Retina (tissue), 1 donor: ENCODE measurements around the gene RWDD4.

Source experiments
- DNase-seq: peaks from one replicate; pipeline ENCODE4 v3.0.0-alpha.2; 2016

RWDD4 gene

DNA sequence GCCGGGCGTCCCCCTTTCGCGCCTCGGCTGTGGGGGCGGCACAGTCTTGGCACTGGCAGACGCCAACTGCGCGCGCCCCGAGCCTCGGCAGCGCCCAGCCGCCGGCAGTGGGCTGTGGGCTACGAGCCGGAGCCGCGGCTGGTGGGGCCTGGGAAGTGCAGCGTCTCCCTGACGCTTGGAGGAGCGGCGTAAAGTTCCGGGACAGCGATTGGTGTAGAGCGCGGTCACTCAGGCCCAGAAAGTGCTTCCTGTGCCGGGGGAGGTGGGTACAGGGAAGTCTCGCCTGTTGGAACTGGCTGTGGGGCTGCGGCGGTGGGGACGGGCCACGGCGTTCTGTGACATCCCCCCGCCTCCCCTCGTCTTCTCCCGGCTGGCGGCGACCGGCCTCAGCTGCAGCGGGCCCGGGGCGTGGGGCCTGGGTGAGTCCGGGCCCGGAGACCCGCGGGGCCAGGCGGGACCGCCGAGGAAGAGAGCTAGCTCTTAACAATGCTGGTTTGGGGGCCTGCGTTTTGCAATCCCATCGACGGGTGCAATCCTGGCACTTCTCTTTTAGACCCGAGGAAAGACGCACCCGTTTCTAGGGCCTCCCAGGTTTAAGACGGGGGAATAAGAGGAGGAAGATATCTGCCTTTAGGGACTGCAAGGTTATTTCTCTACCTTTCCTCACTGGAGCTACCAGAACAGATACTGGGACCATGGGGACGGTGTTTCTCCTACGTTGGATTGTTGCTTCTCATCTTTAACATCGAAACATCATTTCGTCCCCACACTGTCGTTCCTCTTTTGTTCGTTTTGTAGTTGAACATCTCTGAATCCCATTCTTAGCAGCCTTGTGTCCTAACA is at the start of gene RWDD4, which contains the start of gene TRAPPC11:
RWDD4 (minus strand) TSS at position 157 of the 843 bp plus-strand sequence. CDS start 233 bp downstream, outside the sequence.
TRAPPC11 (plus strand) TSS at position 265 of the 843 bp plus-strand sequence. CDS start 4,575 bp downstream, outside the sequence.
- peak; percentile 98 for DNase-seq

DNA sequence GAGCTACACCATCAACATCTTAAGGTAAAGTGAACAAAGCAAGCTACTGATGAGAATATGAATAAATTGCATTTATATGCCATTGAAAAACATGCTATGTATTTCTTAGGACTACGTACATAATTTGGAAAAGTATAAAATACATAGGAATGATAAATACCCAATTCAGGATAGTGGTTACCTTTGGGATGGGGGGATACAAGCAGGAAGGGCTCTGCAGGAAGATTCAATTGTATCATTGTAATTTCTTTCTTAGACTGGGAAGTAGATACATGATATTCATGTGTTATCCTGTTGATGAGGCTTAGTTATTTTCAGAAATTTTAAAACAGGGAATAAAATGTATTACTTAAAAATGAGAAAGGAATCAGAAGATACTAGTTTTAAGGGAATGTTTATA is 43.5 kb upstream of the RWDD4 start:
- DNase-seq = no peak

DNA sequence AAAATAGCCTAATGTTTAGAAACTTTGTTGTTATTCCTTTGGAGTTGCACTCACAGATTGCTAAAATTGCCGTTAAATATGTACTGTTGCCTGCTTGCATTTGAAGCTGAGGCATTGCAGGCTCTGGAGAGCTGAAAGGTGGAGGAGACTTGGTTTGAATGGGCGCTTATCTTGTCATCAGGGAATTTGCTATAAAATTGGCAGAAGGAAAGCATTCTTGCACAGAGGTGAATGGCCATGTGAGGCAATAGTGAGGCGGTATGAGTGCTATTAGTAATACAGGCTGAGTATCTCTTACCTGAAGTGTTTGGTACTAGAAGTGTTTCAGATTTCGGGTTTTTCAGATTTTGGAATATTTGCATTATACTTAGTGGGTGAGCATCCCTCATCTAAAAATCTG is 41.4 kb upstream of the RWDD4 start:
- DNase-seq = no peak

DNA sequence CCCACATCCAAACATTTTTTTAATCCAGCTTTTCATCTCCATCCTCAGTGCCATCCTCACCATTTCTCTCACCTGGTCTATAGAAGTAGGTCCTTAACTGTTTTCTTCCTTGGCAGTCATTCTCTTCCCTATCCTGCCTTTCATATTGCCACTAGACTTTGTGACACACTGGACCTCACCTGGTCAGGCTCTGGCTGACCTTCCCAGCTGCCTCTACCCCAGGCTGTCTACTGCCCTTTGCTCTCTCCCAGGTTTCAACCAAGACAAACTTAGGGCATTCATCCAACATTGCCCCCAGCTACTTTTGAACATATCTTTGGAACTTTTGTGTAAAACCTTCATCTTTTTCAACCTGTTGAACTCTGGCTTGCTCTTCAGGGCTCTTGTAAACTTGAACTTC is 39.9 kb upstream of the RWDD4 start:
- no peak for DNase-seq

DNA sequence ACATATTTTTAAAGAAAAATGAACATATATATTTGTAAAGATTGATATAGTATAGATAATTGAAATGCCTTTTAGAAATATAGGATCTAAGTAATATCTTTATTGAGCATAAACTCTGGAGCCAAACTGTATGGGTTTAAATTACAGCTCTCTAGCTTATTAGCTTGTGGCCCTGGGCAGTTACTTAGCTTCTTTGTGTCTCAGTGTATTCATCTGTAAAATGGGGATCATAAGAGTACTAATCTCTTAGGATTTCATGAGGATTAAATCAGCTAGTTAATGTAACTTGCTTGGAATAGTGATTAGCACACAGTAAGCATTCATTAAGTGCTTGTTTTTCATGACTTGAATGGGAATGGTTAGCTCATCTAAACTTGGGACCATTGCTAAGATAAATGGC is 32.9 kb upstream of the RWDD4 start:
- DNase-seq = no peak

- no peak for DNase-seq
Measured at GRCh38 chr4:183691006-183691405, 32.0 kb upstream of the RWDD4 start.

GRCh38 chr4:183688216-183688615 is 29.2 kb upstream of the RWDD4 start:
- DNase-seq = no peak

GRCh38 chr4:183686461-183686860 is 27.5 kb upstream of the RWDD4 start:
- DNase-seq = no peak

DNA sequence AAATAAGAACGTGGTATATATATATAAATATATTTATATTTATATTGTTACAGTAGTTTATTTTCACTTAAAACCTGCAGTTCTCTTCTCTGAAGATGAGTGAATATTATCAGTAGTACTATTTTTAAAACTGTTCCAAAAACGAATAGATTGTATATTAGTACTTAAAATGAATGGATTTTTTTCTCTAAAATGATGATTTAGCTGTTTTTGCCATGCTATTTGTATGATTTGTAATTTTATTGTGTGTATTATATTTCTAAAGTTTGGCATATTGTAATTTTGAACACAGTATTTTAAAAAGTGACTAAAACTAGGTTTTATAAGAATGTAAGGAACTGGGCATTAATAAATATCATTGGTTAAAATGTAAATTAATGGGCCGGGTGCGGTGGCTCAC is 22.1 kb upstream of the RWDD4 start:
- no peak for DNase-seq

DNA sequence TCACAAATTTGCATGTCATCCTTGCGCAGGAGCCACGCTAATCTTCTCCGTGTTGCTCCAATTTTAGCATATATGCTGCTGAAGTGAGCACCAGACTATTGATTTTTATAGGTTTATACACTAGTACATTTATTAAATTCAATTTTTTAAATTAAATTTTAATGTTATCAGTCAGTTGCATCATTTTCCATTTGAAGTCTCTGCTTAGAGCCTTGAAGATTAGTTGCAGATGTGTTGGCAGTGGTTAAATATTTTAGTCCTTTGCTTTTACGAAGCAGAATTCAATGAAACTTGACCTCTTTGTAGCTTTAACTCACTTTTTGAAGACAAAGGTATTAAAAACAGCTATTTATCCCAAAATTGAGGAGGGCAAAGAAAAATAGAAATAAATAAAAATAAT is 16.6 kb upstream of the RWDD4 start:
- no peak for DNase-seq

GRCh38 chr4:183674153-183674552 is 15.2 kb upstream of the RWDD4 start:
- no peak for DNase-seq

- DNase-seq = no peak
Measured at GRCh38 chr4:183670960-183671555, 12.1 kb upstream of the RWDD4 start.

DNA sequence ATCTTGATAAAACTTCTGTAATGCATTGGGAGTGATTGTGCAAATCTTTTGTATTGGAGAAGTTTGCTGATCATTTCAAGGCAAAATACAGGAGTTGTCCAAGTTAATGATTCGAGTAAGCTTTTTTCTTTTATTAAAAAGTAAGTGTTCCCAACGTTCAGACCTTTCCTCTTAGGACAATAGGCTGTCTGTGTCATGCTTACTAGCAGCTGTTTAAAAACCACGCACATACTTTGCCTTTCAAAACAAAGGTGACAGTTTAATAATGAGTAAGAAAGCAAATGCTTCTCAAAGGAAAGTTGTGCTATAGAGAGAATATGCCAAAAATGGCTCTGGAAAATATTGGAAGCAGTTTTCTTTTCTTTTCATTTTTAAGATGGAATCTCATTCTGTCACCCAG is 11.3 kb upstream of the RWDD4 start:
- no peak for DNase-seq

DNA sequence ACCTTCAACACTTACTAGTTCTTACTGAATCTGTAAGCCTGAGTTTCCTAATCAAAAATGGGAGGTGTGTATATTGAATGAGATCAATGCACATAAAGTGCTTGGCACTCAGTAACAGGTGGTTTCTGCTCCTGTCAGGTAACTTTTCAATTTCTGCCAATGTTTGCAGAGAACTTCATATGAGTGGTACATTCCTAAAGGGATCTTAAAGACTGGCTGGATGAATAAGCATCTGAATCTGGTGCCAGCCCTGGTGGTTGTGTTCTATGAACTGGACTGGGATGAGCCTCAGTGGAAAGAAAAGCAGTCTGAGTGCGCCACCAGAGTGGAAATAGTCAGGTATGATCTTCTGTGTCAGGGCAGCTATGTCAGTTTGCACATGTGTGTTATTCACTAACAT is 7.1 kb upstream of the RWDD4 start:
- no peak for DNase-seq

GRCh38 chr4:183659872-183660242 is 872 bp upstream of the RWDD4 start:
- no peak for DNase-seq

DNA sequence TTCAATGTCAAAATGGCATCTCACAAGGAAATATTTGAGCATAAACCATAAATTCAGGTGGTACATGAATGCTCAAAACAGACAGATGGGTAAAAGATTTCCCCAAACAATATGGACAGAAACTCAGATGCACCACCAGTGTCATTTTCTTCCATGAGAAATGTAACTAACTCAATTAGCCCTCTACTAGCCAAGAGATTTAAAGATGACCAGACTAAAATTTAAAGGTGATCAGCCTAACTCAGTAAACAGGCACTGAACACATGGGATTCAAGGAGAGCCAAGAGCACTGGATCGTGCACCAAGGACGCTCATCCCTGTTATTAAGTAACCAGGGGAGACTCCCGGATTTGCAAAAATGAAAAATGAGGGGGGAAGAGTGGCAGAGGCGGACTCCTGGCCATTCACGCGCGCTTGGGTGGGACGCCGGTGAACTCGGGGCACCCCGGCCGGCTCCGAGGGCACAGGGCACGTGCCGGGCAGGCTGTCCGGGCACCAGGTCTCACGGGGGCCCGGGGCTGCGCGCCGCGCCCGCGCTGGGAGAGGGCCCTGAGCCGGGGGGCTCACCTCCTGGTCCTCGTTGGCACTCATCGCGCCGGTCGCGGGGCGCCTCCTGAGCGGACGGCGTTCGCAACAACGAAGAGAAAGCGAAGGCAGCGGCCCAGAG is 490 bp downstream of the RWDD4 start:
- peak; percentile 86 for DNase-seq

DNA sequence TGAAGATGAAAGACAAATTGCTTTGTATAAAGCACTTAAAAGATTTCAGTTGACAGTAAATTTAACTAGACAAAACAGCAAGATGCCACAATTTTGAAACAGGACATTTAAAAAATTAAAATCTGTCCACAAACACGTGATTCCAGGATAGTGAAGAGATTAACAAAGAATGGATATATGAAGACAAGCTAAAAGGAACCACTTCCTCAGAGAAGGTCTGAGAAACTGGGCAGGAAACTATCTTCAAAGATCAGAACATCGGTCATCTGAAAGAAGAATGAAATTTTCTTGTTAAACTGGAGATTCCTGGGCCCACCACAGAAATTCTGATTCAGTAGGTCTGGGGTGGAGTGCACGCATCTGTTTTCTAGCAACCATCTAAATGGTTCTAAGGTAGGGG is 1.4 kb downstream of the RWDD4 start:
- no peak for DNase-seq

GRCh38 chr4:183645326-183645725 is 13.7 kb downstream of the RWDD4 start:
- no peak for DNase-seq

DNA sequence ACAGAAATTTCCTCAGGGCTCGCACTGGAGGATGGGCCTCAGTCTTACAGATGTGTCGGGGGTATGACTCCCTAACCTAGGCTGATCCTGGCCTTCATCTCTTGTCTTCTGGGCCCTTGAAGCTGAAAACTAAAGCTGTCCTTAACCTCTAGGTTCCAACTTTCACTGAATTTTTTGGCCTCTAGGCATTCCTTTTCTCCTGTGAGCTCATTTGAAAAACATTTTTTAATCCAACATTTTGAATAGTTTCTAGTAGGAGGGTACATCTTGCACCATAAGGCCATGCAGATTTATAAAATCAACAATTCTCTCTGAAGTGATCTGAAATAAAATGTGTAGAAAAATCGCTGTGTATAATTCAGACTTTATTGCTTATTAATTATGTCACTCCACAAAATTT is 19.7 kb downstream of the RWDD4 start:
- no peak for DNase-seq

GRCh38 chr4:183638436-183638835 is 20.5 kb downstream of the RWDD4 start:
- DNase-seq = no peak

DNA sequence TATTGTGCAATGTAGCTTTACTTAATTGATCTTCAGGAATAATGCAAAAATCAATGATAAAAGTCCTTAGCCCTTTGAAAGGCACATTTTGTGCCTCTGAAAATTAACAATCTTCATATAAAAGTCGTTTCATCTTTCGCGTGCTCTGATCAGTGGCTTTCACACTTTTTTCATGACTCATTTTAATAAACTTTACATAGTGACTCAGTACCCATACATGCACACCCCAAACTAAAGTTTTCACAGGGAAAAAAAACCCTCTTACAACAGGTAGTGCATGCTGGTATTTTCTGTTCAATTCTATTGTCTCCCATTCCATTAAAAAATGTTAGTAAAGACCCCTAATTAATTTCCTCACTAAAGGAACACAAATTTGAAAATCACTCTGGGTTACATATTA is 21.5 kb downstream of the RWDD4 start:
- DNase-seq = no peak

DNA sequence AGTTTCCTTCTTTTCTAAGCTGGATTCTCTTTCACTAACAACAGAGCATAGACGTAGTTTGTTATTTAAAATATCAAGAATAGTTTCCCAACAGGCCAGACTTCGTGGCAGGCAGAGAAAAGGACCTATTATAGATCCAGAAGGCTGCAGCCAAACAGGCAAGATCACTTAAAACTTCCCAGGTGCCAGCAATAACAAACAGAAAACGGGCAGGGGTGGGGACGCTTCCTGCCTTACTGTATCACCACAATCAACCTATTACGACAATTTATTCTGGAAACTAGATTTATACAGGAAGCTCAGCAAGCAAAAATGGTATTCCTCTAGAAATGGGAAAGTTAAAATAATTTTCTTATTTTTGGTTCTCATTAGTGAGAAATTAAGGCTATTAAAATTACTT is 22.1 kb downstream of the RWDD4 start:
- DNase-seq = no peak

- DNase-seq = no peak
Measured at GRCh38 chr4:183636503-183636902, 22.5 kb downstream of the RWDD4 start.

- DNase-seq = no peak
Measured at GRCh38 chr4:183635741-183636140, 23.2 kb downstream of the RWDD4 start.
